ENCODE measurements around the gene CACYBP. TPM values are rescaled to one million over a fixed set of nuclear protein-coding genes. Genes with fewer than 3 reads are reported as not detected.

CACYBP gene
- total and polyA plus RNA-seq, 2 experiments from 2014 or later, result 209 to 453 TPM

DNA sequence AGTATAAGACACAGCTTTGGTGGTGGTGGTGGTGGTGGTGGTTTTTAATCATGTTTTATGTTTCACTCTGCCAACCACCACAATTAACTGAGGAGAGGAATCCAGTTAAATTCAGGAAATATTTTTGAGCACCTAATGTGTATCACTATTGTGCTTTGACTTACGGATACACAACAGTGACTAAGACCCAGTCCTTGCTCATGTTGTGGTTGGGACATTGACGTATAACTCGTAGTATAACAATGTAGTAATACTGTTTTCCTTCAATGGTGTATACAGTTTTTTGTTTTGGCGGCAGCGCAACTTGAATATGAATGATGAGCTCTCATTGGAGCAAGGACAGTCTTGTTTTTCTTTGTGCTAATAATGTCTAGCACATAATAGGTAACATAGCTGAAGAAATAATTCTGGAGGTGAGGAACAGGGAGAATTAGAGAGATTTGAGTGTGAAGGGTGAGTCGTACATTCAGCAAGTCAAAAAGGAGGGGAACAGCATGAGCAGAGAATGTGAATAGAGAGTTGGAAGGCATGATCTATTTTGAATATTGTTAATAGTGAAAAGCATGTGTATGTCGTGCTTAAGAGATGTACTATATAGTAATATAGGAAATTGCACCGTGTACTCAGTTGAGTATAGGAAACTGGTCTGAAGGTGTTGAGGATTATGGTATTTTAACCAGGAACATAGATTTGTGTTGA, 5.5 kb downstream of the CACYBP start:
- ATAC-seq, result no peak
- Mint-ChIP-seq H3K9me3 (no peaks in the 10 kb centered on the region), H3K27me3 (ENCODE audit: insufficient read depth, low read depth, poor library complexity) (no peaks in the 10 kb centered on the region), H3K4me3 (no peak overlapping the region), H3K4me1 (peaks cover 23% of the 10 kb centered on the region; the same call in 2 of the 3 replicates), H3K27ac (no peak overlapping the region), H3K36me3 (ENCODE audit: low read depth) (peaks cover 54% of the 10 kb centered on the region)
- Histone ChIP-seq H3K4me1 (ENCODE audit: insufficient read depth) (peaks cover 11% of the 10 kb centered on the region), H3K27me3 (ENCODE audit: insufficient read depth) (no peaks in the 10 kb centered on the region), H4K20me1 (replicated peaks; ENCODE audit: insufficient read depth) (peaks cover 63% of the 10 kb centered on the region), H2AFZ (no peak overlapping the region), H3K27ac (ENCODE audit: low read depth) (no peak overlapping the region), H3K4me2 (no peak overlapping the region), H3K4me3 (no peak overlapping the region), H3K79me2 (replicated peaks; ENCODE audit: insufficient read depth) (peaks cover 86% of the 10 kb centered on the region), H3F3A (replicated peaks; ENCODE audit: low read depth) (no peaks in the 10 kb centered on the region; the same call in 1 of the 2 replicates), H3K36me3 (ENCODE audit: insufficient read depth) (peaks cover 38% of the 10 kb centered on the region), H3K9me2 (ENCODE audit: insufficient read depth) (no peaks in the 10 kb centered on the region)
- TF ChIP-seq, protein P1, sequence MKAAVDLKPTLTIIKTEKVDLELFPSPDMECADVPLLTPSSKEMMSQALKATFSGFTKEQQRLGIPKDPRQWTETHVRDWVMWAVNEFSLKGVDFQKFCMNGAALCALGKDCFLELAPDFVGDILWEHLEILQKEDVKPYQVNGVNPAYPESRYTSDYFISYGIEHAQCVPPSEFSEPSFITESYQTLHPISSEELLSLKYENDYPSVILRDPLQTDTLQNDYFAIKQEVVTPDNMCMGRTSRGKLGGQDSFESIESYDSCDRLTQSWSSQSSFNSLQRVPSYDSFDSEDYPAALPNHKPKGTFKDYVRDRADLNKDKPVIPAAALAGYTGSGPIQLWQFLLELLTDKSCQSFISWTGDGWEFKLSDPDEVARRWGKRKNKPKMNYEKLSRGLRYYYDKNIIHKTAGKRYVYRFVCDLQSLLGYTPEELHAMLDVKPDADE (IDR thresholded peaks at IDR 0.05), result no peak
- TF ChIP-seq EZH2phosphoT487 (IDR thresholded peaks at IDR 0.05; ENCODE audit: unreplicated experiment), result no peak
- TF ChIP-seq ZNF331 (CRISPR knock-in tag; IDR thresholded peaks at IDR 0.05; ENCODE audit: low read depth), result no peak
- no peak for TF ChIP-seq POLR2AphosphoS5 (IDR thresholded peaks at IDR 0.05; ENCODE audit: low read depth)
- no peak for TF ChIP-seq ZNF114 (CRISPR knock-in tag; IDR thresholded peaks at IDR 0.05)
- TF ChIP-seq CREB1 (CRISPR knock-in tag; IDR thresholded peaks at IDR 0.05; ENCODE audit: low read depth), result no peak
- TF ChIP-seq, protein P2, sequence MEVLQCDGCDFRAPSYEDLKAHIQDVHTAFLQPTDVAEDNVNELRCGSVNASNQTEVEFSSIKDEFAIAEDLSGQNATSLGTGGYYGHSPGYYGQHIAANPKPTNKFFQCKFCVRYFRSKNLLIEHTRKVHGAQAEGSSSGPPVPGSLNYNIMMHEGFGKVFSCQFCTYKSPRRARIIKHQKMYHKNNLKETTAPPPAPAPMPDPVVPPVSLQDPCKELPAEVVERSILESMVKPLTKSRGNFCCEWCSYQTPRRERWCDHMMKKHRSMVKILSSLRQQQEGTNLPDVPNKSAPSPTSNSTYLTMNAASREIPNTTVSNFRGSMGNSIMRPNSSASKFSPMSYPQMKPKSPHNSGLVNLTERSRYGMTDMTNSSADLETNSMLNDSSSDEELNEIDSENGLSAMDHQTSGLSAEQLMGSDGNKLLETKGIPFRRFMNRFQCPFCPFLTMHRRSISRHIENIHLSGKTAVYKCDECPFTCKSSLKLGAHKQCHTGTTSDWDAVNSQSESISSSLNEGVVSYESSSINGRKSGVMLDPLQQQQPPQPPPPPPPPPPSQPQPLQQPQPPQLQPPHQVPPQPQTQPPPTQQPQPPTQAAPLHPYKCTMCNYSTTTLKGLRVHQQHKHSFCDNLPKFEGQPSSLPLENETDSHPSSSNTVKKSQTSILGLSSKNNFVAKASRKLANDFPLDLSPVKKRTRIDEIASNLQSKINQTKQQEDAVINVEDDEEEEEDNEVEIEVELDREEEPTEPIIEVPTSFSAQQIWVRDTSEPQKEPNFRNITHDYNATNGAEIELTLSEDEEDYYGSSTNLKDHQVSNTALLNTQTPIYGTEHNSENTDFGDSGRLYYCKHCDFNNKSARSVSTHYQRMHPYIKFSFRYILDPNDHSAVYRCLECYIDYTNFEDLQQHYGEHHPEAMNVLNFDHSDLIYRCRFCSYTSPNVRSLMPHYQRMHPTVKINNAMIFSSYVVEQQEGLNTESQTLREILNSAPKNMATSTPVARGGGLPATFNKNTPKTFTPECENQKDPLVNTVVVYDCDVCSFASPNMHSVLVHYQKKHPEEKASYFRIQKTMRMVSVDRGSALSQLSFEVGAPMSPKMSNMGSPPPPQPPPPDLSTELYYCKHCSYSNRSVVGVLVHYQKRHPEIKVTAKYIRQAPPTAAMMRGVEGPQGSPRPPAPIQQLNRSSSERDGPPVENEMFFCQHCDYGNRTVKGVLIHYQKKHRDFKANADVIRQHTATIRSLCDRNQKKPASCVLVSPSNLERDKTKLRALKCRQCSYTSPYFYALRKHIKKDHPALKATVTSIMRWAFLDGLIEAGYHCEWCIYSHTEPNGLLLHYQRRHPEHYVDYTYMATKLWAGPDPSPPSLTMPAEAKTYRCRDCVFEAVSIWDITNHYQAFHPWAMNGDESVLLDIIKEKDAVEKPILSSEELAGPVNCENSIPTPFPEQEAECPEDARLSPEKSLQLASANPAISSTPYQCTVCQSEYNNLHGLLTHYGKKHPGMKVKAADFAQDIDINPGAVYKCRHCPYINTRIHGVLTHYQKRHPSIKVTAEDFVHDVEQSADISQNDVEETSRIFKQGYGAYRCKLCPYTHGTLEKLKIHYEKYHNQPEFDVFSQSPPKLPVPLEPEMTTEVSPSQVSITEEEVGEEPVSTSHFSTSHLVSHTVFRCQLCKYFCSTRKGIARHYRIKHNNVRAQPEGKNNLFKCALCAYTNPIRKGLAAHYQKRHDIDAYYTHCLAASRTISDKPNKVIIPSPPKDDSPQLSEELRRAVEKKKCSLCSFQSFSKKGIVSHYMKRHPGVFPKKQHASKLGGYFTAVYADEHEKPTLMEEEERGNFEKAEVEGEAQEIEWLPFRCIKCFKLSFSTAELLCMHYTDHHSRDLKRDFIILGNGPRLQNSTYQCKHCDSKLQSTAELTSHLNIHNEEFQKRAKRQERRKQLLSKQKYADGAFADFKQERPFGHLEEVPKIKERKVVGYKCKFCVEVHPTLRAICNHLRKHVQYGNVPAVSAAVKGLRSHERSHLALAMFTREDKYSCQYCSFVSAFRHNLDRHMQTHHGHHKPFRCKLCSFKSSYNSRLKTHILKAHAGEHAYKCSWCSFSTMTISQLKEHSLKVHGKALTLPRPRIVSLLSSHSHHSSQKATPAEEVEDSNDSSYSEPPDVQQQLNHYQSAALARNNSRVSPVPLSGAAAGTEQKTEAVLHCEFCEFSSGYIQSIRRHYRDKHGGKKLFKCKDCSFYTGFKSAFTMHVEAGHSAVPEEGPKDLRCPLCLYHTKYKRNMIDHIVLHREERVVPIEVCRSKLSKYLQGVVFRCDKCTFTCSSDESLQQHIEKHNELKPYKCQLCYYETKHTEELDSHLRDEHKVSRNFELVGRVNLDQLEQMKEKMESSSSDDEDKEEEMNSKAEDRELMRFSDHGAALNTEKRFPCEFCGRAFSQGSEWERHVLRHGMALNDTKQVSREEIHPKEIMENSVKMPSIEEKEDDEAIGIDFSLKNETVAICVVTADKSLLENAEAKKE (CRISPR knock-in tag; IDR thresholded peaks at IDR 0.05), result no peak
- TF ChIP-seq STAT1 (IDR thresholded peaks at IDR 0.05; ENCODE audit: unreplicated experiment), result no peak
- TF ChIP-seq, protein P3, sequence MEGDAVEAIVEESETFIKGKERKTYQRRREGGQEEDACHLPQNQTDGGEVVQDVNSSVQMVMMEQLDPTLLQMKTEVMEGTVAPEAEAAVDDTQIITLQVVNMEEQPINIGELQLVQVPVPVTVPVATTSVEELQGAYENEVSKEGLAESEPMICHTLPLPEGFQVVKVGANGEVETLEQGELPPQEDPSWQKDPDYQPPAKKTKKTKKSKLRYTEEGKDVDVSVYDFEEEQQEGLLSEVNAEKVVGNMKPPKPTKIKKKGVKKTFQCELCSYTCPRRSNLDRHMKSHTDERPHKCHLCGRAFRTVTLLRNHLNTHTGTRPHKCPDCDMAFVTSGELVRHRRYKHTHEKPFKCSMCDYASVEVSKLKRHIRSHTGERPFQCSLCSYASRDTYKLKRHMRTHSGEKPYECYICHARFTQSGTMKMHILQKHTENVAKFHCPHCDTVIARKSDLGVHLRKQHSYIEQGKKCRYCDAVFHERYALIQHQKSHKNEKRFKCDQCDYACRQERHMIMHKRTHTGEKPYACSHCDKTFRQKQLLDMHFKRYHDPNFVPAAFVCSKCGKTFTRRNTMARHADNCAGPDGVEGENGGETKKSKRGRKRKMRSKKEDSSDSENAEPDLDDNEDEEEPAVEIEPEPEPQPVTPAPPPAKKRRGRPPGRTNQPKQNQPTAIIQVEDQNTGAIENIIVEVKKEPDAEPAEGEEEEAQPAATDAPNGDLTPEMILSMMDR (conservative IDR thresholded peaks at IDR 0.05; ENCODE audit: low read depth in 2 of 2), result no peak
- TF ChIP-seq NANOG (IDR thresholded peaks at IDR 0.05; ENCODE audit: borderline replicate concordance), result no peak
- no peak for TF ChIP-seq EZH2 (IDR thresholded peaks at IDR 0.05; ENCODE audit: low read depth, unreplicated experiment)
- TF ChIP-seq, protein P4, sequence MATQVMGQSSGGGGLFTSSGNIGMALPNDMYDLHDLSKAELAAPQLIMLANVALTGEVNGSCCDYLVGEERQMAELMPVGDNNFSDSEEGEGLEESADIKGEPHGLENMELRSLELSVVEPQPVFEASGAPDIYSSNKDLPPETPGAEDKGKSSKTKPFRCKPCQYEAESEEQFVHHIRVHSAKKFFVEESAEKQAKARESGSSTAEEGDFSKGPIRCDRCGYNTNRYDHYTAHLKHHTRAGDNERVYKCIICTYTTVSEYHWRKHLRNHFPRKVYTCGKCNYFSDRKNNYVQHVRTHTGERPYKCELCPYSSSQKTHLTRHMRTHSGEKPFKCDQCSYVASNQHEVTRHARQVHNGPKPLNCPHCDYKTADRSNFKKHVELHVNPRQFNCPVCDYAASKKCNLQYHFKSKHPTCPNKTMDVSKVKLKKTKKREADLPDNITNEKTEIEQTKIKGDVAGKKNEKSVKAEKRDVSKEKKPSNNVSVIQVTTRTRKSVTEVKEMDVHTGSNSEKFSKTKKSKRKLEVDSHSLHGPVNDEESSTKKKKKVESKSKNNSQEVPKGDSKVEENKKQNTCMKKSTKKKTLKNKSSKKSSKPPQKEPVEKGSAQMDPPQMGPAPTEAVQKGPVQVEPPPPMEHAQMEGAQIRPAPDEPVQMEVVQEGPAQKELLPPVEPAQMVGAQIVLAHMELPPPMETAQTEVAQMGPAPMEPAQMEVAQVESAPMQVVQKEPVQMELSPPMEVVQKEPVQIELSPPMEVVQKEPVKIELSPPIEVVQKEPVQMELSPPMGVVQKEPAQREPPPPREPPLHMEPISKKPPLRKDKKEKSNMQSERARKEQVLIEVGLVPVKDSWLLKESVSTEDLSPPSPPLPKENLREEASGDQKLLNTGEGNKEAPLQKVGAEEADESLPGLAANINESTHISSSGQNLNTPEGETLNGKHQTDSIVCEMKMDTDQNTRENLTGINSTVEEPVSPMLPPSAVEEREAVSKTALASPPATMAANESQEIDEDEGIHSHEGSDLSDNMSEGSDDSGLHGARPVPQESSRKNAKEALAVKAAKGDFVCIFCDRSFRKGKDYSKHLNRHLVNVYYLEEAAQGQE (IDR thresholded peaks at IDR 0.05; ENCODE audit: unreplicated experiment), result no peak
- TF ChIP-seq JUNB (IDR thresholded peaks at IDR 0.05; ENCODE audit: unreplicated experiment), result no peak
- no peak for DNase-seq (ENCODE audit: low spot score)
